Measurements from ENCODE around the gene NDUFB1.

DNA sequence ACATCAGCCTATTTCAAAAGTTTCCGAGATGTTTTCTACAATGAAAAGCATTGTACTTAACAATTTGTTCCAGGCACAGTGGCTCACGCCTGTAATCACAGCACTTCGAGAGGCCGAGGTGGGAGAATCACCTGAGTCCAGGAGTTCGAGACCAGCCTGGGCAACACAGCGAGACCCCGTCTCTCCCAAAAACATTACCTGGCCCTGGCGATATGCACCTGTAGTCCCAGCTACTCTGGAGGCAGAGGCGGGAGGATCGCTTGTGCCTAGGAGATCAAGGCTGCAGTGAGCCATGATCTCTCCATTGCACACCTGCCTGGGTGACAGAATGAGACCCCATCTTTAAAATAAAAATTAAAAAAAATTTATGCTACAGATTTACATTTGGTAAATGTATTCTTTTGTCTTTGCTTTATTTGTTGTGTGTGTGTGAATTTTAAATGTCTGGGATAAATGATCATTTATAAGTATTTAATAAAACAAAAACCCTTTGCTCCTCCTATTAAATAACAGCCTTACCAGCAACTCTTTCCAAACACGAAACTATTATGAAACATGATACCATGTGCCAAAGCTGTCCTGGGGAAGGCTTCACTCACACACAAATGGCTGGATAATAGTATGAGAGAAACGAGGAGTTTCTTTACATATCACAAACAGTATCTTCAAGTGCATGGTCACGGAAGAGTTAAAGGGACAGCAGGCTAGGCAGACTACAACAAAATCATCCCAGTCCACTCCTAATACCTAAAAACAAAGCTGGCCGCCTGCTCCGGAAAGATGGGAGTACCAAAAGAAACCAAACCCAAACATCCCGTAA lies 16.2 kb downstream of the NDUFB1 start:
- TF ChIP-seq, protein P1, sequence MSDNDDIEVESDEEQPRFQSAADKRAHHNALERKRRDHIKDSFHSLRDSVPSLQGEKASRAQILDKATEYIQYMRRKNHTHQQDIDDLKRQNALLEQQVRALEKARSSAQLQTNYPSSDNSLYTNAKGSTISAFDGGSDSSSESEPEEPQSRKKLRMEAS (IDR thresholded peaks at IDR 0.05; ENCODE audit: low read depth), result no peak; the same call in 1 of the 2 replicates
- TF ChIP-seq CTCF (IDR thresholded peaks at IDR 0.05), result no peak
- no peak; the same call in 1 of the 2 replicates for TF ChIP-seq POLR2AphosphoS5 (IDR thresholded peaks at IDR 0.05; ENCODE audit: low read depth, low read length)
- no peak for TF ChIP-seq REST (IDR thresholded peaks at IDR 0.05; ENCODE audit: low read depth, low read length)
- no peak for TF ChIP-seq EZH2phosphoT487 (IDR thresholded peaks at IDR 0.05; ENCODE audit: borderline replicate concordance, low read depth)
- TF ChIP-seq RFX5 (IDR thresholded peaks at IDR 0.05; ENCODE audit: low read length), result no peak
- no peak for TF ChIP-seq JUND (IDR thresholded peaks at IDR 0.05)
- TF ChIP-seq FOXM1 (IDR thresholded peaks at IDR 0.05; ENCODE audit: low read depth), result no peak
- no peak for TF ChIP-seq YY1 (IDR thresholded peaks at IDR 0.05; ENCODE audit: low read depth)

Data from SK-N-SH (cell line).